Loucy (cell line): ENCODE data around the gene GOLGA6L7.
"Not testable (repeated sequence)": the region's sequence is repeated elsewhere in the genome, so short reads cannot be mapped to it uniquely, and the experiment has no call there.

ENCODE experiments used
- H2AFZ ChIP-seq: fragments of 200-600 bp; sonication (generic); 2 replicates; pipeline ENCODE4 v1.6.0; 2016; ENCODE audit warnings: antibody characterized with exemption, mild to moderate bottlenecking, low read length, moderate library complexity
- H3F3A ChIP-seq: fragments of 200-600 bp; 2 replicates; pipeline ENCODE4 v1.6.0; 2016; ENCODE audit warnings: antibody characterized with exemption, low read depth, mild to moderate bottlenecking
- H3K27me3 ChIP-seq: fragments of 200-600 bp; sonication (generic); 2 replicates; pipeline ENCODE4 v1.6.1; 2014; ENCODE audit warnings: low read length, mild to moderate bottlenecking; ENCODE audit not compliant: insufficient read depth, poor library complexity, severe bottlenecking
- H3K36me3 ChIP-seq: fragments of 200-600 bp; sonication (generic); 2 replicates; pipeline ENCODE4 v1.6.1; 2016; ENCODE audit warnings: low read length; ENCODE audit not compliant: insufficient read depth
- H3K4me1 ChIP-seq: fragments of 200-600 bp; sonication (generic); 2 replicates; pipeline ENCODE4 v1.5.1; 2014; ENCODE audit warnings: low read length, mild to moderate bottlenecking; ENCODE audit not compliant: insufficient read depth, poor library complexity, severe bottlenecking
- H3K4me2 ChIP-seq: fragments of 200-600 bp; sonication (generic); 2 replicates; pipeline ENCODE4 v1.6.0; 2014; ENCODE audit warnings: antibody characterized with exemption, low read length, low read depth, mild to moderate bottlenecking; ENCODE audit not compliant: poor library complexity, severe bottlenecking
- H3K4me3 ChIP-seq: fragments of 200-600 bp; sonication (generic); 2 replicates; pipeline ENCODE4 v1.5.1; 2014; ENCODE audit warnings: low read length, mild to moderate bottlenecking, mixed read lengths; ENCODE audit not compliant: poor library complexity, severe bottlenecking
- H3K79me2 ChIP-seq: fragments of 200-600 bp; sonication (generic); 2 replicates; pipeline ENCODE4 v1.6.1; 2014; ENCODE audit warnings: low read length; ENCODE audit not compliant: insufficient read depth
- H3K9ac ChIP-seq: fragments of 200-600 bp; sonication (generic); 2 replicates; pipeline ENCODE4 v1.6.0; 2014; ENCODE audit warnings: mild to moderate bottlenecking, low read depth, low read length, moderate library complexity; ENCODE audit not compliant: poor library complexity, severe bottlenecking
- H3K9me2 ChIP-seq: fragments of 200-600 bp; sonication (generic); replicated peaks from 2 replicates; pipeline ENCODE4 v1.6.1; 2016; ENCODE audit warnings: low read depth, low read length, mixed read lengths
- H3K9me3 ChIP-seq: fragments of 200-600 bp; sonication (generic); 2 replicates; pipeline ENCODE4 v1.6.1; 2014; ENCODE audit warnings: mild to moderate bottlenecking, antibody characterized with exemption, low read length, low read depth; ENCODE audit not compliant: insufficient read depth
- H4K20me1 ChIP-seq: fragments of 200-600 bp; sonication (generic); 2 replicates; pipeline ENCODE4 v1.6.0; 2014; ENCODE audit warnings: antibody characterized with exemption, low read length, mild to moderate bottlenecking; ENCODE audit not compliant: insufficient read depth, poor library complexity, severe bottlenecking
- EZH2phosphoT487 ChIP-seq: fragments of 200-600 bp; IDR thresholded peaks from 2 replicates; pipeline ENCODE4 v1.6.1; 2018; ENCODE audit warnings: antibody characterized with exemption, mild to moderate bottlenecking, moderate library complexity, borderline replicate concordance
- TF ChIP-seq, protein P1 (sequence below): fragments of 200-600 bp; sonication (generic); conservative IDR thresholded peaks from 2 replicates; pipeline ENCODE4 v1.5.1; 2014; ENCODE audit warnings: mild to moderate bottlenecking, antibody characterized with exemption, low read length

GOLGA6L7 gene

GRCh38 chr15:28871168-28871567, 22.7 kb upstream of the GOLGA6L7 start:
- Histone ChIP-seq H3K27me3 (no peaks in the 10 kb centered on the region), H4K20me1 (no peaks in the 10 kb centered on the region), H3K4me3 (no peak overlapping the region), H3K9me3 (no peaks in the 10 kb centered on the region), H3K9me2 (no peaks in the 10 kb centered on the region), H2AFZ (no peak overlapping the region), H3K79me2 (no peaks in the 10 kb centered on the region), H3F3A (no peaks in the 10 kb centered on the region), H3K9ac (no peak overlapping the region), H3K4me1 (peaks cover 5% of the 10 kb centered on the region), H3K36me3 (no peaks in the 10 kb centered on the region), H3K4me2 (no peak overlapping the region)
- TF ChIP-seq EZH2phosphoT487 = no peak
- TF ChIP-seq, protein P1, sequence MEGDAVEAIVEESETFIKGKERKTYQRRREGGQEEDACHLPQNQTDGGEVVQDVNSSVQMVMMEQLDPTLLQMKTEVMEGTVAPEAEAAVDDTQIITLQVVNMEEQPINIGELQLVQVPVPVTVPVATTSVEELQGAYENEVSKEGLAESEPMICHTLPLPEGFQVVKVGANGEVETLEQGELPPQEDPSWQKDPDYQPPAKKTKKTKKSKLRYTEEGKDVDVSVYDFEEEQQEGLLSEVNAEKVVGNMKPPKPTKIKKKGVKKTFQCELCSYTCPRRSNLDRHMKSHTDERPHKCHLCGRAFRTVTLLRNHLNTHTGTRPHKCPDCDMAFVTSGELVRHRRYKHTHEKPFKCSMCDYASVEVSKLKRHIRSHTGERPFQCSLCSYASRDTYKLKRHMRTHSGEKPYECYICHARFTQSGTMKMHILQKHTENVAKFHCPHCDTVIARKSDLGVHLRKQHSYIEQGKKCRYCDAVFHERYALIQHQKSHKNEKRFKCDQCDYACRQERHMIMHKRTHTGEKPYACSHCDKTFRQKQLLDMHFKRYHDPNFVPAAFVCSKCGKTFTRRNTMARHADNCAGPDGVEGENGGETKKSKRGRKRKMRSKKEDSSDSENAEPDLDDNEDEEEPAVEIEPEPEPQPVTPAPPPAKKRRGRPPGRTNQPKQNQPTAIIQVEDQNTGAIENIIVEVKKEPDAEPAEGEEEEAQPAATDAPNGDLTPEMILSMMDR = no peak

GRCh38 chr15:28868744-28869345, 20.4 kb upstream of the GOLGA6L7 start:
- Histone ChIP-seq H3K9me3 (no peaks in the 10 kb centered on the region), H3K4me3 (no peak overlapping the region), H4K20me1 (no peaks in the 10 kb centered on the region), H3K4me2 (no peak overlapping the region), H3F3A (no peaks in the 10 kb centered on the region), H3K79me2 (no peaks in the 10 kb centered on the region), H3K27me3 (no peaks in the 10 kb centered on the region), H3K36me3 (no peaks in the 10 kb centered on the region), H3K4me1 (peaks cover 1% of the 10 kb centered on the region), H3K9ac (no peak overlapping the region), H2AFZ (no peak overlapping the region), H3K9me2 (no peaks in the 10 kb centered on the region)
- TF ChIP-seq, protein P1 = no peak
- no peak for TF ChIP-seq EZH2phosphoT487

GRCh38 chr15:28861589-28862293, 13.3 kb upstream of the GOLGA6L7 start:
- H3K9me3 ChIP-seq, H3K4me1 ChIP-seq, H3K9ac ChIP-seq, H3K79me2 ChIP-seq, H3K4me2 ChIP-seq, H3K27me3 ChIP-seq, H3K9me2 ChIP-seq, H3F3A ChIP-seq, H4K20me1 ChIP-seq, H2AFZ ChIP-seq, H3K4me3 ChIP-seq: not testable (repeated sequence)
- peaks cover 16% of the 10 kb centered on the region; the same call in 1 of the 2 replicates for H3K36me3 ChIP-seq
